Activated CD8-positive, alpha-beta memory T cell treated with anti-CD3 and anti-CD28 coated beads for 4 hours (primary cell): ENCODE results near the gene IL1RAPL1.
"Not testable (repeated sequence)": the region's sequence is repeated elsewhere in the genome, so short reads cannot be mapped to it uniquely, and the experiment has no call there.

Experiments used
- DNase-seq, 2 donors: peaks; one replicate each; pipeline ENCODE4 v3.0.0-alpha.2; 2020; ENCODE audit warnings: low read depth in 2 of 2

Gene IL1RAPL1

DNA sequence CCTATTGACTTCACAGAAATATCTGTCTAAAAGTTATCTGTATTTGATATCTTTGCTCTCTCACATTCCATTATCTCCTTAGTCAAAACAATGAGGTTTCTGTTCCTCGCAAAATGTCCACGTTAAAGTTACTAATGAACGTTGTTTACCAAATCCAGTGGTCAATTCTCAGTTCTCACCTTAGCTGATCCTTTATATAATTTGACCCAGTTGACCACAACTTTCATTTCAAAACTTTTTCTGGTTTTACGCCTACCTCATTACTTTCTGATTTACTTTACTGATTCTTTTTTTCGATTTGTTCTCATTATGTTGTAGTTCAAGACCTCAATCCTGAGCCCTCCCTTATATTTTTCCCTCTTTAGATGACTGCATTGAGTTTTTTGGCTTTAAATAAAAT lies 186.6 kb downstream of the IL1RAPL1 start:
- DNase-seq = no peak

DNA sequence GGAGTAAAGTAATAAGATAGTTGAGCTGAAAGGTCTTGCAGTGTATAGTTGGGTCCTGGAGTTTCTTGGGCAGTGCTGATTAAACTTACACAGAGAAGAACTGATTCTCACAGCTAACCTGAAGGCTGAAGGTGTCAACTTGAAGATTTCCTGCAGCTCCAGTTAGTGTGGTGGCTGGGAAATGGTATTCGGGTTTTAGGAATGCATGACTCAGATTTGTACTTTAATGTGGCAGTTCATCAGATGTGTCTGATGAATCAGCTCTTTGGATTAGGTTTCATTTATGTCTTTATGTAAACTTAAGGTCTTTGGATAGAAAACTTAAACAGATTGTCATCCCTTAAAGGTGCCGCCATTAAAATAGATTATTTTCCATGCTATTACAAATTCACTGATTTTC lies 200.0 kb downstream of the IL1RAPL1 start:
- no peak for DNase-seq

DNA sequence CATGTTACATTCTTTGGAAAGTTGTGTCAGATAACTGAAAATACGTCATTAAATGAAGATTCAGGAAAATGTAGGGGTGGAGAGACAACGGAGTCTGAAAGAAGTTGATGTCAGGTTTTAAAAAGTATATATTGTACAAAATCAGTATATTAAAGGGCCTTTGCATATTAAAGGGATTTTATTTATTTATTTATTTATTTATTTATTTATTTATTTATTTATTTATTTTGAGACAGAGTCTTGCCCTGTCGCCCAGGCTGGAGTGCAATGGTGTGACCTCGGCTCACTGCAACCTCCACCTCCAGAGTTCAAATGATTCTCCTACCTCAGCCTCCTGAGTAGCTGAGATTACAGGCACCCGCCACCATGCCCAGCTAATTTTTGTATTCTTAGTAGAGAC lies 213.4 kb downstream of the IL1RAPL1 start:
- DNase-seq = not testable (repeated sequence)

DNA sequence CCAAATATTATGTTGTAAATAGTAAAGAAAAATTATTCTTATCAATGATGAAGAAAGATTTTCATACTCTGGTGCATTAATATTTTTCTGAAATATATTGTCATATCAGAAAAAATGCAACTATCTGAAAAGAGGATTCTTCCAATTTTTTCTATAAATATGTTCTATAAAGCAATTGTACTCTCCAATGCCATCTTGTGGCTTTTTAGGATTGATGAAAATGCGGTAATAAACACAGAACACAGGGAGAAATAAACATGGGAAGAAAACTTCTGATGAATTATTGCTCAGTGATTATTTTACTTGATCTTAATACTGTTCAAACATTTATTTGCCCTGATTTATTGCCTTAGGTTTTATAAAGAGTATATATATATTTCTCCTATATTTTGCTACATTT lies 215.4 kb downstream of the IL1RAPL1 start:
- DNase-seq = no peak

DNA sequence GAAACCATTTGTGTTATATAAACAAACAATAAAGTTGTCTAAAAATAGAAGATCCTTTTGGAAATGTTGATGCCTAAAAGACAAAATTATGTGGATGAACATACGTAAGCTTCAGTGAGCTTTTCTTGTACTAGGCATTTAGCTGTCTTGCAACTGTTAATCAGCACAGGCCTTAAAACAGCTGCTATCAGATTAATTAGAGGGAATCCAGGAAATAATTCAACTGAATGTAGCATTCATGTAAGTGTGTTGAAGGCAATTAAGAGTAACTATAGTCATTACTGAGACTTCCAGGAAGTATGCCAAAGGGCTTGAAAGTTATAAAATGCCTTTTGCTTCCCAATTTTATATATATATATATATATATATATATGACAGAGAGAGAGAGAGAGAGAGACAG lies 248.7 kb downstream of the IL1RAPL1 start:
- DNase-seq = no peak

DNA sequence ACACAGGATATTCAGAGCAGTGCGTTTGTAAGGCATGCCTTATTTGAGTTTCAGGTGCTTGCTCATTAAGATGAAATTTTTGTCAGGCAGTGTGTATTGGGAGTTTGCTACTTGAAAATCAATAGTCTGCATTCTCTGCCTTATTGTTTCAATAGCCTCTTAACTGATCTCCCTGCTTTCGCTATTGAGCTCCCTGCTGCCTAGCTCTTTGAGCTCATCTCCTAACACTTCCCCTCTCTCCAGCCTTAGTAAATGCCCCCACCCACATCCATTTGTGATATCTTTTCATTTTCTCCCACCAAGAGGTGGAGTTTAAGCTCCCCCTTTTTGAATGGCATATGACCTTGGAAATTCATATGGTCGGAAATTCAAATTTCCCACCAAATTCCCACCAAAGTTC lies 256.6 kb downstream of the IL1RAPL1 start:
- no peak for DNase-seq

DNA sequence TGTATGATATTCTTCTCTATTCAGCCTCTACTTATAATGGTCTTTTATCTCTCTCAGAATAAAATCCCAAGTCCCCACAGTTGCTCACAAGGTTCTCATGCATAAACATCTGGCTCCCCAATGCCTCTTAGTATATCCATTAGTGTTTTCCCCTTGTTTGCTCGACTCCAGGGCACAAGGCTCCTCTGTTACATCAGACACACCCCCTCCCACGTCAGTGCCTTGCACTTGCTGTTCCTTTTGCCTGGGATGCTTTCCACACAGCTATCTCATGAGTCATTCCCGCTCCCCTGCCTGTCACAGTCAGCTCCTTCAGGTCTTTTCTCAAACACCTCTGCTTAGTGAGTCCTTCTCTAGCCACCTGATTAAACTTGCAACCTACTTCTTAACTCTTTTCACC lies 260.2 kb downstream of the IL1RAPL1 start:
- DNase-seq = no peak

DNA sequence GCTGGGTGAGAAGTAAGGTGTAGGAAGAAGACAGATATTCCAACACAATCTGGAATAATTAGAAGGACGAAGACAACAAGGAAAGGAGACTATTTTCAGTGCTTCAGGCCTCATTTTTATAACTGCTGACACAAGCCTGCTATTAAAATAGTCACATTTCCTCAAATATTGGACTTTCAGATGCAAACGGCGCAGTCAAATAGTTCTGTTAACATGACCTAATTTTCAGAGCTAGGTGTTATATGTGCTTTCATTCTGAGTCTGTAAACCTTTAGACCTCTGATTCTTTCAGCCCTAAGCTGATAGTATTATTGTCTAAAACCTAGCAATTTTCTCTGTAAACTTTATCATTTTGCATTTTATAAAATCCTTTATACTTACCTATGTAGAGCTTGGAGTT lies 261.5 kb downstream of the IL1RAPL1 start:
- no peak for DNase-seq

DNA sequence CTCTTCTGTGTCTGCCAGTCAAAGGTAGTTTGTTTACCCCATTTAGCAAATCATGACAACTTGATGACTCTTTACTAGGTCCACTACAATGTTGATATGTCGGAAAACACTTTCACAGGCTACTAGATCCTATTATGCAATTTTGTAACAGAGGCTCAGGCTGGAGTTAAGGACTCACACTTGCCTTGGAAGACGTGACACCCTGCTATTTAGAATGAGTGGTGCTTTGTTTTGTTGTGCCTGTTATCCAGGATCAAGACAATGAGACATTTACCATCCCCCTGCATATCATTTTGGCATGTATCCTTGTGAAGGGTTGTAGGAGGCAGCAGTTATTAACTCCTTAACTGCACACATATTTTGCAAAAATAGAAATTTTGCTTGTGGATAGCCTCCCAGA lies 263.7 kb downstream of the IL1RAPL1 start:
- DNase-seq = no peak

DNA sequence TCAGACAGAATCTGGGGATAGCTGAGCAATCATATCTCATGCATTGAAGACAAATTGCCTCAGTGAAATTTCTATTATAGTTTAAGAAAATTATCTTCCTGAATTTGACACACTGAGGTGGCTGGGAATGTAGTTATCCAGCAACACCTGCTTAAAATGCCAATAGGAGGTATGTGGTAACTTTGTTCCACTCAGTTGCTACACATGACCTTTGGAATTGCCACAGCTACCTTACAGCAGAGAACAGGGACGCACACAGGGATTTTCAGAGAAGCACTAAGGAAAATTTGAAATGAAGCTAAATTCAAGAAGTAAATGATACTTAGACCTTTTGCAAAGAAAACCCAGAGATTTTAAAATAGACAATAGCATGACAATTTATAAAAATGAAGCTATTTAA lies 264.6 kb downstream of the IL1RAPL1 start:
- no peak for DNase-seq

DNA sequence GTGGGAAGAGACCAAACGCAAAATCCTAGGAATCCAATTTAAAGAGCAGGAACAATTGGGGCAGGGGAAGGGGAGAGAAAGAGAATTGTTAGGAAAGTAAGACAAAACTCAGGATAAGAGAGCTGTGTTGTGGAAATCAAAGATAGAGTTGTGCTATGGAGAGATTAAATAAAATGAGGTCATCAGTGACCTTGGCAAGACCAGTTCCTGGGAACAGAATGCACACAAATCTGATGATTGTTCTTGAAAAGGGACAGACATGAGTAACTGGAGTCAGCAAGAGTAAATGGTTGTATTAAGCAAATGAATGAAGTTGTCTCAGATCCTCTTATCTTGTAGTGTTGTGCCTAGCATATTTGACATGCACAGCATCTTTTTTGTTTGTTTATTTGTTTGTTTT lies 267.4 kb downstream of the IL1RAPL1 start:
- DNase-seq = no peak

DNA sequence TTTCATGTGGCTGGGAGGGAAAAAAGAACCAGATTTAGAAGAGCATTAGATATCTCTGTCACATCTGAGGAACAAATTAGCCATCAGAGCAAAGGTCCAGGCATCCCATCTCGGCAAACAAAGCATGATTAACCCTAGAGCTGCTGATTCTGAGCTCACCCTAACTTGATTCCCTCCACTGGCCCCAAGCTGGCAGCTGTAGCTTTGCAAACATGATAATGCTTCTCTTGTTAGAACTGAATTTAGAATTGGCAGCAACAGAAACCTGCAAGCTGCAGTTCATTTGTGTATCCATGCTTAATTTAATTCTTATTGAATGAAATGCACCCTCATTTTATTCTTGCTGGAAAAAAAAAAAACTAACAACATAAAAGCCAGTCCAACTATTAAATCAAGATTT lies 289.2 kb downstream of the IL1RAPL1 start:
- DNase-seq = no peak

DNA sequence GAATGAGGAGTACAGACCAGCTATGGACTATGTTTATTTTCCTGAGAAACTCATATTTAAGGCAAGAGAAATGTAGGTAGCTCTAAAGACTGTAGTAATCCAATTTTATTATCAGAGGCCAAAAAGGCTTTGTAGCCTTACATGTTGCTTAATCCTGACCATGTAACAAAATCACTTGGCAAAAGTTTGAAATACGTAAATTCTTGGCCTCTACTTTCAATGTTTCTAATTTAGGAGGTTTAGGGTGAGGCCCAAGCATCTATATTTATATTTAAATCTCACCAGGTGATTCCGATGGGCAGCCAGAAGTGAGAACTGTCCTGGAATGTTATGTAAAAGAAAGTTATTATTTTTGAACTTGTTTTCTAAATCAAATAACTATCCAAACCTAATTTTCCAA lies 289.7 kb downstream of the IL1RAPL1 start:
- DNase-seq = no peak

DNA sequence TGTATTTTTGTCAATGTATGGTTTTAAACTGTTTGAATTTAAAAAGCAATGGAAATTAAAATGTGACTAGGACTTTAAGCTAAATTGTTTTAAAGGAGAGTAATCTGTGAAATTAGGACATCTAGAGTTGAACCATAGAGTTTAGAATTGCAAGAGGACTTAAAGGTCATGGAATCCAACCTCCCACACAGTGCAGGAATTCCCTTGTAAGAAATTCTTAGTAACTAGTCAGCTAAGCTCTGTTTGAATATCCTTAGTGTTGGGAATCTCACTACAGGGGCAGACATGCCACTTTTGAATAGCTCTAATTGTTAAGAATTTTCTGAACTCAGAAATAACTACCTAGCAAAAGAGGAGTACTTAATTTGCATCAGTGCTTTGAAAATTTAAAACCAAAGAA lies 292.9 kb downstream of the IL1RAPL1 start:
- DNase-seq = no peak

DNA sequence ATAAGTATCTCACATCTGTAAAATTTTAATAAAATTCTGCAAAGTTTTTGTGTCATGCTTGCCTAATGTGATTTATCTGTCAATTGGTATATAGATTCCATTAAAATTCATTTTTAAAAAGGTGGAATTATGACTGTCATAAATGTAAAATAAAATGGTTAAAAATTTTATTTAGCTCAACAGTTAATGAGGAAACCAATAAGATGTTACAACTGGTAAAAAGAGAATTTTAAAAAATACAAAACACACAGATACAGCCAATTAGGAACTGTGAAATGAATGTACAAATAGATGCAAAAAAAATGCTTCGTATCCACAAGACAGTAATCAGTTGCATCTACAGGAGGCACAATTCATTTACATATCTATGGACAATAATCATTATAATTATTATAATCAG lies 297.6 kb downstream of the IL1RAPL1 start:
- no peak for DNase-seq

DNA sequence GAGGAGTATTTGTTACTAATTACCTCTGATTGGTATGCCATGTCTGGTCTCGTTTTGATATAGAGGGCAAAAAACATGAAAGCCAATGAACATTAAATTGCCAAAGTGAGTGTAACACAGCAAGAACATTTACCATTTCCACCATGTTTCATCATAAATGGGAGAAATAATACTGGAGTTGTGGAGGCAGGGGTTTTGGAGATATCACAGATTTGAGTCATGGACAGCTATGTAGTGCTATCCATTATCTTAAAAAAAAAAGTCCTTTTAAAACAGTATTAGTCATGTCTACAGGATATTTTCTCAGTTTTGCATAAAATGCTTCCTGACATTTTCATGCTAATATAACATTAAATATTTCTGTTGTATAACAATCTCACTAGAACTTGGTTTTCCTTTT lies 301.2 kb downstream of the IL1RAPL1 start:
- DNase-seq = no peak

DNA sequence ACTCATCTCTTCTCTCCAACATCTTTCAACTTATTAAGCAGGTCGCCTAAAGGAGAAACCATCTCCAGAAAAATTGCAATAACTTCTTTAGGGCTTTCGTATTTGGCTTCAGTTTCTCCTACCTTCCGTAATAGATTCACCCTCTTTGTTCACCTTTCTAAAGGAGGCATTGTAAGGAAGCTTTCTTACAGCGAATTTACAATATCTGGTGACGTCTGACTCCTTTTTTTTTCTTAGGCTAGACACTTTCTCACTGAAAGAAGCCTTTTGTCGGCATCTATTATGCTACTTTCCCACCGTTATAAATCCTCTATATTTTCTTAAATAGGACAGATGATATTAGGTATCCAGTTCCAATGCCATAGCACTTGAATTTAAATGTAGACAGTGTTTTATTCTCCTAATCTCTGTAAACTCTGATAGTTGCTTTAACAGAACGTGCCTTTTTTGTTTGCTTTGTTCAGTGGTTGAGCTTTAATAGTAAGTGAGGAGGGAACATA lies 302.4 kb downstream of the IL1RAPL1 start:
- DNase-seq = no peak

DNA sequence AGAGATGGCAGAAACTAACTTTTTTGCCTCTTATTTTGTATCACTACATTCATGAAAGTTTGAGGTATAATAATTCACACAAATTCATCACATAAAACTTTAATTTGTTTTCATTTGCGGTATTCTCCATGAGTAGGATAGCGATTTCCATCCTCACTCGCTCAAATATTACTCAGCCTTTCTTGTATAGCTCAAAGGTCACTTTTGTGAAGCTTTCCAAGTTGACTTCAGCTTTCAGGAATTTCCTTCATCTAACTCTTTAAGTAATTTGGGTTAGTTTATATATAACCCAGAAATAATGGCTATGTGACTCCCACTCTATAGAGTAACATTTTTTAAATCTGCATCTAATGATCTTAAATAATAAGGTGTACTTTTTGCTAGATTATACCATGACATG lies 314.4 kb downstream of the IL1RAPL1 start:
- DNase-seq = no peak

DNA sequence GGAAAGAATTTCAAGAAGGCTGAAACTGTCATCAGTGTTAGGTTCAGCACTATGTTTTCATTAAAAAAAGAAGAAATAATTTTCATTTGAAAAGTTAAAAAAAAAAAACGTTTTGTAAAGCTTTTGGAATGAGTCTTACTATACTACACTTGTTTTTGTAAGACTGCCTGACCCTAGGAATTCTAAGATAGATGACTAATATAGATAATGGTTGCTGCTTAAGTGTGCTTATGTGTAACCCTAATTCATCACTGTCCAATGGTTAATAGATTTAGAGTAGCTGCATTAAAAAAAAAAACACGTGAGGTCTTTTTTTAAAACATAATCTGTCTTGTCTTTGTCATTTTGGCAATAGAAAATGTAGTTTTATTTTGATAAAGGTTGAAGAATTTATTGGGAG lies 323.2 kb downstream of the IL1RAPL1 start:
- no peak for DNase-seq

DNA sequence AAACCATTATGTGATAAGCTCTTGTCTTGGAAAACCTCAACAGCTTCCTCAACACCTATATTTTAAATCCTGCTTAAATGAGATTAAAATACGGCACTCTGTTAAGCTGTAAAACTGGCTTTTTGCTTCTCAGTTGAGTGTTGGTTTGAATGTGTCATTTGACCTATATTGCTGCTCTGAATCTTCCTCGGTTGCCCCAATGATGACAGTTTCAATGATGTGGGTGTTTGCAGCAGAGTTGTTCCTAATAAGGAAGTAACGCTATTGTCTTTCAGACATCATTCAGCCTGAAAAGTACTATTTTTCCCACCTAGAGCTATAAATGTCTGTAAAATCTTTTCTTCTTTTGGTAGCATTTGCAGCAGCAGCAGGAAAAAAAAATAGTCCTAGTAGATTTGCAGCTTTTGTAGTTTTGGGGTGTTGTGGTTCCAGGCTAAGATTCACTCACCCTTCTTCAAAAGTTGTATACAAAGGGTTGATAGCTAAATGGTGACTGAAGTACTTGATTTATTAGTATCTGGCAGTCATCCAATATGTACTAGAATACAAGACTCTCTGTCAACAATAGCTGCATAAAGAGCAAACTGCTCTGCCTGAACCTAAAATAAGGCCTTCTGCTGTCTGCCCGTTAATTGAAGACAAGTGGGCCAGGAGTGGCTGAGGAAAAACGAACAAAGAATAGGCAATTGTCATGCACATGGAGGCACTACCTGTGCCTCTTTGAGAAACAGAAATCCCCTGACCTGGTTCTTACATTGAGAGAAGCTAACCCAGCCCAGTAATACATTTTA lies 333.1 kb downstream of the IL1RAPL1 start:
- no peak for DNase-seq

DNA sequence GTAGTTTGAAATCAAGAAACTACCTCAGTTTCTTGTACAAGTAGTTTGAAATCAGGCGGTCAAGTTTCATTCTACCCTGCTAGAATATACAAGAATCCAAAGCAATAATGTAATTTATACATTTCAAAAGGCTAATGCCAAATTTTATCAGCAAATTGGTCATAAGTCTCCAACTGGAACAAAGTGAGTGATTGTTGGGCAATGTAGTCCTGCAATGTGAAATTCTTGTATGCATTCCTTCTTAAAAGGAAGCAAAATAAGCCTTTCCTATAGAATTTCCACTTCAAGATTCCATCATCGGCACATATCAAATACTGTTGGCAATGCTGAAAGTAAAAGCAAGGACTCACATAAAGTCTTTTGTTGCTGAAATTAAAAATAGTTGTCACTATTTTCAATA lies 334.9 kb downstream of the IL1RAPL1 start:
- DNase-seq = no peak

DNA sequence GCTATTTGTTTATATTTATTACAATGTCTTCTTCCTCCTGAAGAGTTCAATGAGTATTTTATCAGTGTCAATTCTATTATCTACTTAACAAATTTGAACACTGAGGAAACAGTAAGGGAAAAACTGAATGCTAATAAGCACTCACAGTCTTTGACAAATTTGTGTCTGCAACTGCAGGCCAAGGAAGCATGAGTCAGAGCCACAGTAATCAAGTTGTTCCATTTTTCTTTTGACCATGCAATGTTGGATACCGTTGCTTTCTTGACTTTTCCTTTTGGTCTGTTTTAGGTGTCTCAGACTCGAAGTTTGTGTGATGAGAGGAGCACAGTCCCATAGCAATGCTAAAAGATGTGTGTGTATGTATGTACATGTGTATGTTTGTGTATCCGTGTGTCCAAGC lies 359.6 kb downstream of the IL1RAPL1 start:
- no peak for DNase-seq

DNA sequence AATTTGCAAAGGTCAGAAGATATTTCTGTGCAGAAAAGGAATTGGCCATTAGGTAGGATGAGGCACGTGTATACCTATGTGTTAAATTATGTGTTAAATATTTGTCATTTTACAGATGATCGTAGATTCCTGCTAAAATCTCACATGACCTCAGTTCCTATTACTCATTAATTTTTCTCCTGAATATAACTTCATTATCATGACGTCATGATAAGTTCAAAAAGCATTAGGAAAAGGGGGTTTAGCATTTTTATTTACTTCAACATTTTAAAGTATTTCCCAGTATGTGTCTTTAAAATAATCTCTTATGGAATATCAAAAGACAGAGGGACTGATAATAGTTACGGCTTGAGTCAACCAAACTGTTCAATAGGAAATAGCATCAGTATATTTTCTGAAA lies 372.8 kb downstream of the IL1RAPL1 start:
- no peak for DNase-seq

DNA sequence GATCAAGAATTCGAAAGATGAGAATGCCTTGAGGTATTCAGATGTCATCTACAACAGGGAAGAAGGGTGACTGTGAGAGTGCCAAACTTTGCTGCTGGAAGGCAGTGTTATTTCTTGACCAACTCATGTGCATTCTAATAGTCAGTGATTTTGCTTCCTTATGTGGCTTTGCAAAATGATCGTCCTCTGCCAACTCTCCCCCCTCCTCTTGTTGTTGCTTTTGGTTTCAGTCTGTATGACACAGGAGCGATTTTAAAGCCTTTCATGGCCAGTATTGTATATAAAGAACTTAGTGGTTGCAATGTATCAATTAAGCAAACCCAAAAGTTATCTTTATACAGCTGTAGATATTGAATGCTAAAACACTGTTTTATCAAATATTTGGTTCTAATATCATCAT lies 379.1 kb downstream of the IL1RAPL1 start:
- no peak for DNase-seq
